ENCODE data around the gene PRTFDC1.
"Not testable (repeated sequence)": the region's sequence is repeated elsewhere in the genome, so short reads cannot be mapped to it uniquely, and the experiment has no call there.

The PRTFDC1 gene

GRCh38 chr10:24869354-24870015 is 82.9 kb downstream of the PRTFDC1 start:
- no peak for DNase-seq

GRCh38 chr10:24866604-24867583 is 85.5 kb downstream of the PRTFDC1 start:
- DNase-seq = no peak

- DNase-seq = no peak
Measured at GRCh38 chr10:24865783-24866182, 86.6 kb downstream of the PRTFDC1 start.

GRCh38 chr10:24862589-24862988 is 89.8 kb downstream of the PRTFDC1 start:
- no peak for DNase-seq

GRCh38 chr10:24858288-24859270 is 93.8 kb downstream of the PRTFDC1 start:
- no peak for DNase-seq

GRCh38 chr10:24857031-24857725 is 95.2 kb downstream of the PRTFDC1 start:
- DNase-seq = no peak

- DNase-seq = no peak
Measured at GRCh38 chr10:24854256-24854655, 98.2 kb downstream of the PRTFDC1 start.

- no peak for DNase-seq
Measured at GRCh38 chr10:24853661-24854060, 98.7 kb downstream of the PRTFDC1 start.

- no peak for DNase-seq
Measured at GRCh38 chr10:24851629-24852028, 100.8 kb downstream of the PRTFDC1 start.

GRCh38 chr10:24850727-24851296 is 101.6 kb downstream of the PRTFDC1 start:
- no peak for DNase-seq

- DNase-seq = no peak
Measured at GRCh38 chr10:24849501-24850299, 102.7 kb downstream of the PRTFDC1 start.

- no peak for DNase-seq
Measured at GRCh38 chr10:24849051-24849450, 103.4 kb downstream of the PRTFDC1 start.

GRCh38 chr10:24848195-24848594 is 104.2 kb downstream of the PRTFDC1 start:
- DNase-seq = no peak

GRCh38 chr10:24847112-24848070 is 105.0 kb downstream of the PRTFDC1 start:
- DNase-seq = no peak

- no peak for DNase-seq
Measured at GRCh38 chr10:24844742-24845141, 107.7 kb downstream of the PRTFDC1 start.

GRCh38 chr10:24843256-24843655 is 109.2 kb downstream of the PRTFDC1 start:
- DNase-seq = no peak

GRCh38 chr10:24842856-24843255 is 109.5 kb downstream of the PRTFDC1 start:
- no peak for DNase-seq

- no peak for DNase-seq
Measured at GRCh38 chr10:24841530-24841929, 110.9 kb downstream of the PRTFDC1 start.

- no peak for DNase-seq
Measured at GRCh38 chr10:24840784-24841183, 111.6 kb downstream of the PRTFDC1 start.

- DNase-seq = not testable (repeated sequence)
Measured at GRCh38 chr10:24837781-24838180, 114.6 kb downstream of the PRTFDC1 start.

Measured in activated CD8-positive, alpha-beta memory T cell treated with anti-CD3 and anti-CD28 coated beads, Interleukin-2, amount 50 U/mL, for 4 hours (primary cell).